Panc1 (cell line): Measurements from ENCODE around the gene GPS2. TPM values are rescaled to one million over a fixed set of nuclear protein-coding genes. Genes with fewer than 3 reads are reported as not detected.

Experiments
- ATAC-seq: fragments of 200-7000 bp; cut with Tn5 transposase; 2 replicates; pipeline ENCODE4 v1.9.1; 2020; ENCODE audit warnings: mild to moderate bottlenecking, moderate library complexity
- BruUV-seq: library from RNA; stranded (reverse); fragments of 400-500 nt; replicated peaks from 2 replicates; lab custom pipeline; 2021; lab: Mats Ljungman, UMichigan
- CTCF ChIA-PET: fragments of 300-600 bp; sonication (Branson Sonifier 250); formaldehyde crosslinking; loops from one replicate; lab custom pipeline; 2022; ENCODE audit warnings: antibody characterized with exemption; lab: Charles Lee
- POLR2A ChIA-PET: fragments of 300-600 bp; sonication (Branson Sonifier 250); formaldehyde crosslinking; loops from one replicate; lab custom pipeline; 2022; ENCODE audit warnings: antibody characterized with exemption; lab: Charles Lee
- DNase-seq: peaks from one replicate; pipeline ENCODE4 v3.0.0-alpha.2; 2010; ENCODE audit warnings: low read depth, low spot score
- H3K27ac ChIP-seq: 2 replicates; pipeline ENCODE4 v1.5.1; 2011; ENCODE audit warnings: mild to moderate bottlenecking, low read length, inconsistent platforms
- H3K27me3 ChIP-seq: fragments of 200-500 bp; sonication (Bioruptor generic); 2 replicates; pipeline ENCODE4 v1.6.0; 2014; ENCODE audit warnings: low read length, inconsistent platforms; ENCODE audit not compliant: control insufficient read depth, insufficient read depth
- H3K36me3 ChIP-seq: fragments of 200-500 bp; sonication (Bioruptor generic); 2 replicates; pipeline ENCODE4 v1.5.1; 2014; ENCODE audit warnings: inconsistent platforms, mild to moderate bottlenecking, low read length, moderate library complexity; ENCODE audit not compliant: control insufficient read depth, insufficient read depth
- H3K4me1 ChIP-seq: 2 replicates; pipeline ENCODE4 v1.5.1; 2011; ENCODE audit warnings: inconsistent platforms, mild to moderate bottlenecking, low read length, moderate library complexity; ENCODE audit not compliant: control insufficient read depth, insufficient read depth
- H3K4me3 ChIP-seq, 2 experiments: 2 replicates each; pipeline ENCODE4 v1.5.1; 2011 to 2012; ENCODE audit warnings: low read depth in 2 of 2, low read length in 2 of 2, mild to moderate bottlenecking in 2 of 2, inconsistent platforms in 1 of 2, moderate library complexity in 1 of 2
- H3K9me3 ChIP-seq: fragments of 200-500 bp; sonication (Bioruptor generic); 2 replicates; pipeline ENCODE4 v1.5.1; 2014; ENCODE audit warnings: low read depth, mild to moderate bottlenecking, inconsistent platforms, low read length, moderate library complexity; ENCODE audit not compliant: control insufficient read depth, insufficient read depth
- CTCF ChIP-seq: fragments of 450-650 bp; IDR thresholded peaks from 2 replicates; pipeline ENCODE4 v1.5.1; 2017; ENCODE audit warnings: mild to moderate bottlenecking
- POLR2AphosphoS5 ChIP-seq: IDR thresholded peaks from 2 replicates; pipeline ENCODE4 v1.6.1; 2012; ENCODE audit warnings: mild to moderate bottlenecking, low read depth, low read length, moderate library complexity
- REST ChIP-seq, 2 experiments: IDR thresholded peaks; 2 replicates each; pipeline ENCODE4 v1.6.1; 2011 to 2012; ENCODE audit warnings: low read depth in 2 of 2, control low read depth in 1 of 2, low read length in 1 of 2, mild to moderate bottlenecking in 1 of 2, moderate library complexity in 1 of 2; ENCODE audit not compliant: insufficient read depth in 1 of 2
- SIN3A ChIP-seq: IDR thresholded peaks from 2 replicates; pipeline ENCODE4 v1.6.1; 2012; ENCODE audit warnings: low read depth, mild to moderate bottlenecking, low read length, moderate library complexity, borderline replicate concordance; ENCODE audit not compliant: insufficient read depth
- TCF7L2 ChIP-seq: IDR thresholded peaks from 2 replicates; pipeline ENCODE4 v1.6.1; 2011; ENCODE audit warnings: mild to moderate bottlenecking, low read depth, low read length, inconsistent platforms
- in situ Hi-C: cut with HindIII; loops from 2 replicates; pipeline ENCODE4 v1.10.0; 2016; ENCODE audit warnings: low sequenced_read_pairs, low pct_unique_long_range_greater_than_20kb
- intact Hi-C: fragments of 100-400 bp; cut with micrococcal nuclease; formaldehyde crosslinking; loops from one replicate; pipeline ENCODE4 v1.10.0; 2022; ENCODE audit not compliant: unreplicated experiment
- total RNA-seq: library from RNA; stranded (reverse); gene quantifications from one replicate; pipeline ENCODE4 v1.2.1, GENCODE V29; 2021; ENCODE audit not compliant: unreplicated experiment

Gene GPS2
- total RNA-seq, 1 experiment from 2014 or later = 96.6 TPM

- Histone ChIP-seq H3K4me1 (peaks cover 17% of the 10 kb centered on the region), H3K27ac (peak overlapping the region; percentile 57; the same call in 1 of the 2 replicates), H3K27me3 (no peaks in the 10 kb centered on the region), H3K36me3 (no peaks in the 10 kb centered on the region), H3K9me3 (no peaks in the 10 kb centered on the region), H3K4me3 (peak overlapping the region; percentile 3 to 31; a peak in 2 of 4 replicates)
- in situ Hi-C loops (no loop called here), intact Hi-C loops (loop anchor here (2.0 kb wide), 1 partner anchor 16 kb away; the partner anchor contains the start of gene SLC2A4)
- no TSS peak for BruUV-seq
- POLR2A ChIA-PET = no interaction called here
- no peak for DNase-seq
- TF ChIP-seq REST (IDR thresholded peaks at IDR 0.05; ENCODE audit: insufficient read depth in 1 of 2, low read depth in 2 of 2, low read length in 1 of 2) (no peak), CTCF (peak; percentile 96)
- ATAC-seq = peak; percentile 79
- CTCF ChIA-PET = interaction anchor here (0.7 to 1.3 kb wide), 4 partner anchors 15 to 1232 kb away, joined by 4 to 9 read pairs (median 4); partner anchors contain the start of gene SLC2A4
Measured at GRCh38 chr17:7296189-7296861, 18.8 kb downstream of the GPS2 start.

- H3K9me3 ChIP-seq = no peaks in the 10 kb centered on the region
- no TSS peak for BruUV-seq
- no peaks in the 10 kb centered on the region for H3K36me3 ChIP-seq
- no peaks in the 10 kb centered on the region for H3K27me3 ChIP-seq
- TF ChIP-seq REST (IDR thresholded peaks at IDR 0.05; ENCODE audit: insufficient read depth in 1 of 2, low read depth in 2 of 2, low read length in 1 of 2) (no peak), CTCF (no peak), SIN3A (no peak), POLR2AphosphoS5 (no peak), TCF7L2 (no peak)
- CTCF ChIA-PET = interaction anchor here (0.8 kb wide), 1 partner anchor 14 kb away, joined by 4 read pairs; the partner anchor contains the start of gene SLC2A4
- DNase-seq (no peak), ATAC-seq (peak; percentile 47)
- peak overlapping the region; percentile 68 for H3K27ac ChIP-seq
- in situ Hi-C loops (no loop called here), intact Hi-C loops (loop anchor here (2.0 kb wide), 1 partner anchor 15 kb away; the partner anchor contains the start of gene SLC2A4)
- POLR2A ChIA-PET = no interaction called here
- peak overlapping the region; percentile 41 to 56 for H3K4me3 ChIP-seq
- peaks cover 17% of the 10 kb centered on the region for H3K4me1 ChIP-seq
Measured at GRCh38 chr17:7295230-7296180, 19.7 kb downstream of the GPS2 start.
